ENCODE results near the gene RNU1-2. TPM values are rescaled to one million over a fixed set of nuclear protein-coding genes. Genes with fewer than 3 reads are reported as not detected.
"Not testable (repeated sequence)": the region's sequence is repeated elsewhere in the genome, so short reads cannot be mapped to it uniquely, and the experiment has no call there.

RNU1-2 gene
- total RNA-seq, 2 donors from 2014 or later = 12,584 to 18,986 TPM

GRCh38 chr1:16884487-16884886, 11.3 kb upstream of the RNU1-2 start:
- DNase-seq (ENCODE audit: low spot score); intact Hi-C loops (cut with DNase I): not testable (repeated sequence)

- no peak for DNase-seq (ENCODE audit: low spot score)
- intact Hi-C loops (cut with DNase I) = no loop called here
These were observed 8.7 kb upstream of the RNU1-2 start for GRCh38 chr1:16886860-16887605.

GRCh38 chr1:16888860-16889816, 6.6 kb upstream of the RNU1-2 start:
- peak; percentile 95 for DNase-seq (ENCODE audit: low spot score)
- intact Hi-C loops (cut with DNase I) = no loop called here

GRCh38 chr1:16890539-16891021, 5.2 kb upstream of the RNU1-2 start:
- intact Hi-C loops (cut with DNase I); DNase-seq (ENCODE audit: low spot score): not testable (repeated sequence)

- DNase-seq (ENCODE audit: low spot score); intact Hi-C loops (cut with DNase I): not testable (repeated sequence)
These were observed 4.7 kb upstream of the RNU1-2 start for GRCh38 chr1:16891057-16891456.

- intact Hi-C loops (cut with DNase I); DNase-seq (ENCODE audit: low spot score): not testable (repeated sequence)
These were observed 2.7 kb upstream of the RNU1-2 start for GRCh38 chr1:16892978-16893525.

GRCh38 chr1:16893796-16894195, 2.0 kb upstream of the RNU1-2 start:
- intact Hi-C loops (cut with DNase I) = not testable (repeated sequence)

GRCh38 chr1:16894338-16894737, 1.4 kb upstream of the RNU1-2 start:
- intact Hi-C loops (cut with DNase I) = not testable (repeated sequence)

More at GRCh38 chr1:16893796-16894195, 2.0 kb upstream of the RNU1-2 start:
- DNase-seq (ENCODE audit: low spot score) = not testable (repeated sequence)

GRCh38 chr1:16895233-16895597, 565 bp upstream of the RNU1-2 start:
- intact Hi-C loops (cut with DNase I); DNase-seq (ENCODE audit: low spot score): not testable (repeated sequence)

More at GRCh38 chr1:16894338-16894737, 1.4 kb upstream of the RNU1-2 start:
- not testable (repeated sequence) for DNase-seq (ENCODE audit: low spot score)

GRCh38 chr1:16896316-16897055, 706 bp downstream of the RNU1-2 start:
- intact Hi-C loops (cut with DNase I); DNase-seq (ENCODE audit: low spot score): not testable (repeated sequence)

GRCh38 chr1:16897653-16898052, 1.9 kb downstream of the RNU1-2 start:
- DNase-seq (ENCODE audit: low spot score); intact Hi-C loops (cut with DNase I): not testable (repeated sequence)

- intact Hi-C loops (cut with DNase I) = not testable (repeated sequence)
These were observed 2.5 kb downstream of the RNU1-2 start for GRCh38 chr1:16898298-16898697.

GRCh38 chr1:16899020-16899419, 3.2 kb downstream of the RNU1-2 start:
- intact Hi-C loops (cut with DNase I); DNase-seq (ENCODE audit: low spot score): not testable (repeated sequence)

More at GRCh38 chr1:16898298-16898697, 2.5 kb downstream of the RNU1-2 start:
- DNase-seq (ENCODE audit: low spot score) = not testable (repeated sequence)

GRCh38 chr1:16900751-16901150, 5.0 kb downstream of the RNU1-2 start:
- intact Hi-C loops (cut with DNase I) = no loop called here
- DNase-seq (ENCODE audit: low spot score) = no peak

- intact Hi-C loops (cut with DNase I); DNase-seq (ENCODE audit: low spot score): not testable (repeated sequence)
These were observed 5.6 kb downstream of the RNU1-2 start for GRCh38 chr1:16901371-16901770.

GRCh38 chr1:16903054-16903453, 7.3 kb downstream of the RNU1-2 start:
- intact Hi-C loops (cut with DNase I) = no loop called here

GRCh38 chr1:16903458-16903796, 7.6 kb downstream of the RNU1-2 start:
- DNase-seq (ENCODE audit: low spot score) = no peak
- intact Hi-C loops (cut with DNase I) = no loop called here

More at GRCh38 chr1:16903054-16903453, 7.3 kb downstream of the RNU1-2 start:
- DNase-seq (ENCODE audit: low spot score) = no peak

- intact Hi-C loops (cut with DNase I) = no loop called here
- peak; percentile 100 for DNase-seq (ENCODE audit: low spot score)
These were observed 8.9 kb downstream of the RNU1-2 start for GRCh38 chr1:16904560-16905109.

All from posterior vena cava (tissue), 2 donors.